ENCODE data around the gene NRF1. TPM values are rescaled to one million over a fixed set of nuclear protein-coding genes. Genes with fewer than 3 reads are reported as not detected.
"Not testable (repeated sequence)": the region's sequence is repeated elsewhere in the genome, so short reads cannot be mapped to it uniquely, and the experiment has no call there.

The NRF1 gene
- total and polyA plus RNA-seq, 2 of the 8 experiments (the other 6 are each of a cell fraction or from before 2014, with no cell fraction given), result 18.2 to 21.4 TPM

DNA sequence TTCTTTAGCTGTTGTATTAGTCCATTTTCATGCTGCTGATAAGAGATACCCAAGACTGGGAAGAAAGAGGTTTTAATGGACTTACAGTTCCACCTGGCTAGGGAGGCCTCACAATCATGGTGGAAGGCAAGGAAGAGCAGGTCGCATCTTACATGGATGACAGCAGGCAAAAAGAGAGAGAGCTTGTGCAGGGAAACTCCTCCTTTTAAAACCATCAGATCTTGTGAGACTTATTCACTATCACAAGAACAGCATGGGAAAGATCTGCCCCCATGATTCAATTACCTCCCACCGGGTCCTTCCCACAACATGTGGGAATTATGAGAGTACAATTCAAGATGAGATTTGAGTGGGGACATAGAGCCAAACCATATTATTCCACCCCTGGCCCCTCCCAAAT, 48.4 kb downstream of the NRF1 start:
- H3K27ac ChIP-seq (ENCODE audit: low read depth, low read length); H4K8ac ChIP-seq (ENCODE audit: extremely low read depth, insufficient read depth, low read length); H2BK5ac ChIP-seq (ENCODE audit: low read depth, low read length); H3K23me2 ChIP-seq (ENCODE audit: low read depth, low read length); DNase-seq (ENCODE audit: low read depth in 1 of 2, low spot score in 2 of 2); H2BK12ac ChIP-seq (ENCODE audit: low read depth, low read length); H3K4me2 ChIP-seq (ENCODE audit: insufficient read depth in 1 of 2, low read depth in 2 of 2, low read length in 2 of 2); H2AFZ ChIP-seq (ENCODE audit: low read length); H2BK20ac ChIP-seq (ENCODE audit: low read length); H3K56ac ChIP-seq (replicated peaks; ENCODE audit: insufficient read length, low read depth, low read length); H3K4me1 ChIP-seq (replicated peaks in 1 of 4; ENCODE audit: control insufficient read depth in 3 of 4, insufficient read depth in 4 of 4, low read length in 3 of 4); H4K20me1 ChIP-seq (replicated peaks in 1 of 2; ENCODE audit: control insufficient read depth in 1 of 2, insufficient read depth in 2 of 2, low read length in 2 of 2); H4K5ac ChIP-seq (ENCODE audit: insufficient read length, low read depth, low read length); FAIRE-seq; H3K79me1 ChIP-seq (ENCODE audit: low read depth, low read length); H2BK120ac ChIP-seq (replicated peaks; ENCODE audit: low read depth, low read length); H3K4ac ChIP-seq (replicated peaks; ENCODE audit: insufficient read length, low read depth, low read length); H3K9ac ChIP-seq (replicated peaks in 1 of 4; ENCODE audit: extremely low read depth in 1 of 4, low read depth in 3 of 4, low read length in 3 of 4); H3K23ac ChIP-seq (ENCODE audit: insufficient read length); H3K18ac ChIP-seq (ENCODE audit: extremely low read depth, low read length); H3K4me3 ChIP-seq (ENCODE audit: extremely low read depth in 1 of 4, insufficient read depth in 2 of 4, low read depth in 3 of 4, low read length in 4 of 4); H2AK5ac ChIP-seq (ENCODE audit: low read depth, low read length); H4K91ac ChIP-seq (replicated peaks; ENCODE audit: insufficient read length, low read length); H3K27me3 ChIP-seq (replicated peaks in 1 of 4; ENCODE audit: control insufficient read depth in 3 of 4, extremely low read depth in 1 of 4, insufficient read depth in 3 of 4, low read length in 3 of 4); H2BK15ac ChIP-seq (ENCODE audit: low read length); H3K14ac ChIP-seq (ENCODE audit: insufficient read length): not testable (repeated sequence)
- H3K9me3 ChIP-seq (ENCODE audit: insufficient read depth in 2 of 2, low read depth in 1 of 2, low read length in 1 of 2), result peaks cover 25 to 40% of the 10 kb centered on the region in 2 experiments
- H3K79me2 ChIP-seq (ENCODE audit: control insufficient read depth in 1 of 2, insufficient read depth in 2 of 2, low read length in 2 of 2), result peaks cover 0 to 11% of the 10 kb centered on the region in 2 experiments; a peak in 2 of 4 replicates
- WGBS, 2 experiments (ENCODE audit: extremely low coverage in 1 of 2, insufficient coverage in 1 of 2, insufficient read length in 1 of 2, insufficient replicate concordance in 2 of 2, low coverage in 1 of 2, low lambda C conversion rate in 2 of 2, missing lambda C conversion rate in 1 of 2), result 65% methylated on average over 2 of the region's 2 CpGs; no CpG with 5 or more reads in 1 of the 2 experiments
- H3K36me3 ChIP-seq (ENCODE audit: control insufficient read depth in 2 of 4, insufficient read depth in 4 of 4, low read length in 3 of 4), result peaks cover 2 to 56% (median 26%) of the 10 kb centered on the region in 4 experiments; a peak in 7 of 8 replicates
- ChIA-PET CTCF (ENCODE audit: partially characterized antibody) (interaction anchor here (1.3 kb wide), 1 partner anchor 352 kb away, joined by 3 read pairs; no protein-coding TSS in a partner anchor), POLR2A (ENCODE audit: partially characterized antibody) (interaction anchor here (0.6 to 1.8 kb wide), 2 partner anchors 11 to 142 kb away, joined by 3 to 7 read pairs; no protein-coding TSS in a partner anchor)
